ENCODE measurements around the gene KLHL41.
"Not testable (repeated sequence)": the region's sequence is repeated elsewhere in the genome, so short reads cannot be mapped to it uniquely, and the experiment has no call there.

DNA sequence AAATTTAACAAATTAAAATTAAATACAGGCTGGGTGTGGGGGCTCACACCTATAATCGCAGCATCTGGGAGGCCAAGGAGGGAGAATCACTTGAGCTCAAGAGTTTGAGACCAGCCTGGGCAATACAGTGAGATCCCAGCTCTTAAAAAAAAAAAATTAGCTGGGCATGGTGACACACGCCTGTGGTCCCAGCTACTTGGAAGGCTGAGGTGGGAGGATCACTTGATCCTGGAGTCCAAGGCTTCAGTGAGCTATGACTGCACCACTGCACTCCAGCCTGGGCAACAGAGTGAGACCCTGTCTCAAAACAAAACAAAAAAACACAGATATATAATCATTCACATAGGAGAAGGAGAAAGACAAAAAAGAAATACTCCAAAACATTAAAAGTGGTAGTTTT lies 30.0 kb downstream of the KLHL41 start:
- TF ChIP-seq POLR2A (IDR thresholded peaks at IDR 0.05; ENCODE audit: low read depth); POLR2AphosphoS5 (IDR thresholded peaks at IDR 0.05); EP300 (IDR thresholded peaks at IDR 0.05): not testable (repeated sequence)
- TF ChIP-seq, protein P1, sequence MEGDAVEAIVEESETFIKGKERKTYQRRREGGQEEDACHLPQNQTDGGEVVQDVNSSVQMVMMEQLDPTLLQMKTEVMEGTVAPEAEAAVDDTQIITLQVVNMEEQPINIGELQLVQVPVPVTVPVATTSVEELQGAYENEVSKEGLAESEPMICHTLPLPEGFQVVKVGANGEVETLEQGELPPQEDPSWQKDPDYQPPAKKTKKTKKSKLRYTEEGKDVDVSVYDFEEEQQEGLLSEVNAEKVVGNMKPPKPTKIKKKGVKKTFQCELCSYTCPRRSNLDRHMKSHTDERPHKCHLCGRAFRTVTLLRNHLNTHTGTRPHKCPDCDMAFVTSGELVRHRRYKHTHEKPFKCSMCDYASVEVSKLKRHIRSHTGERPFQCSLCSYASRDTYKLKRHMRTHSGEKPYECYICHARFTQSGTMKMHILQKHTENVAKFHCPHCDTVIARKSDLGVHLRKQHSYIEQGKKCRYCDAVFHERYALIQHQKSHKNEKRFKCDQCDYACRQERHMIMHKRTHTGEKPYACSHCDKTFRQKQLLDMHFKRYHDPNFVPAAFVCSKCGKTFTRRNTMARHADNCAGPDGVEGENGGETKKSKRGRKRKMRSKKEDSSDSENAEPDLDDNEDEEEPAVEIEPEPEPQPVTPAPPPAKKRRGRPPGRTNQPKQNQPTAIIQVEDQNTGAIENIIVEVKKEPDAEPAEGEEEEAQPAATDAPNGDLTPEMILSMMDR (IDR thresholded peaks at IDR 0.05): not testable (repeated sequence)
